ENCODE measurements around the gene NRXN2.
"Not testable (repeated sequence)": the region's sequence is repeated elsewhere in the genome, so short reads cannot be mapped to it uniquely, and the experiment has no call there.

The NRXN2 gene

DNA sequence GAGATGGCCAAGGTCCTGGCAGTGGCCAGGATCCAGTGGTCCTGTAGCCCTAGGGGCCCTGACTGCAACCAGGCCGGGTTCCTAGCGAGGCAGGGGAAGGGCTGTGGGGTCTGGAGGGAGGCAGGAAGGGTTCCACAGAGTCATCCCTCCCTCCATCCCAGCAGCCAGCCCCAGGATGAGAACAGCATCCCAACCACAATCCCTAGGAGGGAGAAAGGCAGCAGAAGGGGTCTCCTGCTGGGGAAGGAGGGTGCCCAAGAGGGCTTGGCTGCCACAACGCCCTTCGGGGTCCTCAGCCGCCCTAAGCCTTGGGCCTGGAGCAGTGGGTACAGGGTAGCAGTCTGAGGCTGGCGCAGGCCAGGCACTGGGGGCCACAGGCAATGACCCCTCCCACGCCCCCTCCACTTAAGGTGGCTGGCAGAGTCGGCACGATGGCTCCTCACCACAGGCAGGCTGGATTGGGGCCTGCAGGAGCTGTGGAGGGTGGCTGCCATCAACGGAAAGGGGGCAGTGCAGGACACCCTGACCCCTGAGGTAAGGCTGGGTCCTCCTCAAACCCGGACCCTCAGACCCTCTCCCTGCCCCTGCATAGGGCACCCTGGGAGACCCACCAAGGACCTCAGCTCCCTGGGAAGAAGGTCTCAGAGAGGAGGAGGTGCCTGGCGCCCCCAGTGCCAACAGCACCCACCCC, 124.7 kb downstream of the NRXN2 start:
- CTCF ChIA-PET = no interaction called here
- no peak for DNase-seq (ENCODE audit: low spot score)
- POLR2A ChIA-PET (ENCODE audit: low non-redundant PET) = no interaction called here
- TF ChIP-seq CTCF (conservative IDR thresholded peaks at IDR 0.05; ENCODE audit: low read depth) = no peak
- no peak overlapping the region for H3K27ac ChIP-seq

- DNase-seq (ENCODE audit: low spot score) = no peak
- ChIA-PET POLR2A (ENCODE audit: low non-redundant PET) (no interaction called here), CTCF (interaction anchor here (0.6 kb wide), 1 partner anchor 558 kb away, joined by 3 read pairs; no protein-coding TSS in a partner anchor)
- TF ChIP-seq CTCF (conservative IDR thresholded peaks at IDR 0.05; ENCODE audit: low read depth) = no peak
- H3K27ac ChIP-seq = no peak overlapping the region
These were observed 125.3 kb downstream of the NRXN2 start for GRCh38 chr11:64597671-64598101.

DNA sequence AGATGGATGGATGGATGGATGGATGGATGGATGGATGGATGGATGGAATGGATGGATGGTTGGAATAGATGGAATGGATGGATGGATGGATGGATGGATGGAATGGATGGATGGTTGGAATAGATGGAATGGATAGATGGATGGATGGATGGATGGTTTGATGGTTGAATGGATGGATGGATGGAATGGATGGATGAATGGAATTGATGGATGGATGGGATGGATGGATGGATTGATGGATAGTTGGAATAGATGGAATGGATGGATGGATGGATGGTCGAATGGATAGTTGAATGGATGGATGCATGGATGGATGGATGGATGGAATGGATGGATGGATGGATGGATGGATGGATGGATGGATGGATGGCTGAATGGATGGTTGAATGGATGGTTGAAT, 127.1 kb downstream of the NRXN2 start:
- H3K27ac ChIP-seq; DNase-seq (ENCODE audit: low spot score); POLR2A ChIA-PET (ENCODE audit: low non-redundant PET); CTCF ChIA-PET: not testable (repeated sequence)

- ChIA-PET POLR2A (ENCODE audit: low non-redundant PET) (no interaction called here), CTCF (no interaction called here)
These were observed 128.6 kb downstream of the NRXN2 start for GRCh38 chr11:64594159-64594939.

DNA sequence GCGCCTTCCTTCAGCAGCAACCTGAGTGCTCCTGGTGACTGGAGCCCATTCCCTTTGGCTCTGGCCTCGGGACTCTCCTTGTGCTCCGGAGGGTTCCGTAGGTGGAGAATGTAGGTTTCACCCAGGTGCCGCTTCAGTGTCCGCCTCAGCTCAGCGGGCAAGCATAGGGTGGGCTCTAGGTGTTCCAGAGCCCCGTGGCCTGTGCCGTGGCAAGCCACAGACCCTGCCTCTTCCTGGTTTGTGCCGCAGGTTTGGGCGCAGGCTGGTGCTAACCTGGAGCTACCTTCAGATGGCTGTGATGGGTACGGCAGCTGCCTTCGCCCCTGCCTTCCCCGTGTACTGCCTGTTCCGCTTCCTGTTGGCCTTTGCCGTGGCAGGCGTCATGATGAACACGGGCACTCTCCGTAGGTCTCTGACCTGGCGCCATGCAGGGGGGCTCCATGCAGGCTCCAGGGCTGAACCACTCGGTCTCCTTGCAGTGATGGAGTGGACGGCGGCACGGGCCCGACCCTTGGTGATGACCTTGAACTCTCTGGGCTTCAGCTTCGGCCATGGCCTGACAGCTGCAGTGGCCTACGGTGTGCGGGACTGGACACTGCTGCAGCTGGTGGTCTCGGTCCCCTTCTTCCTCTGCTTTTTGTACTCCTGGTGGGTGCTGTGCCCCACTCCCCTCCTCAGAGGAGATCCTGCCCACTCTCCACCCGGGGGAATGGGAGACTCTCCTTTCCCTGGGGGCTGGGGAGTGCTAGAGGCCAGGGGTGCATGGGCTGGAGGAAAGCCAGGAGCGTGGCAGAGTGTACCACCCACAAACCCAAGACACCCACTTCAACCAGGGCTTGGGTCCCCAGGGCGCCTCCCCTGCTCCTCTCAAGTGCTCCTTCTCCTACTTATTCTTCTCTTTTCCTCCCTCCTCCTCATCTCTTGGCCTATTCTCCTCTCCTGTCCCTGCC, 129.6 kb downstream of the NRXN2 start:
- ChIA-PET POLR2A (ENCODE audit: low non-redundant PET) (no interaction called here), CTCF (interaction anchor here (0.5 to 0.6 kb wide), 2 partner anchors 144 to 1174 kb away, joined by 3 to 4 read pairs; no protein-coding TSS in a partner anchor)
- TF ChIP-seq CTCF (conservative IDR thresholded peaks at IDR 0.05; ENCODE audit: low read depth) = no peak
- DNase-seq (ENCODE audit: low spot score) = no peak
- H3K27ac ChIP-seq = no peak overlapping the region

More at GRCh38 chr11:64594159-64594939, 128.6 kb downstream of the NRXN2 start:
- no peak for TF ChIP-seq CTCF (conservative IDR thresholded peaks at IDR 0.05; ENCODE audit: low read depth)
- no peak overlapping the region for H3K27ac ChIP-seq
- DNase-seq (ENCODE audit: low spot score) = no peak

GRCh38 chr11:64592656-64593055, 130.3 kb downstream of the NRXN2 start:
- POLR2A ChIA-PET (ENCODE audit: low non-redundant PET) = no interaction called here
- TF ChIP-seq CTCF (conservative IDR thresholded peaks at IDR 0.05; ENCODE audit: low read depth) = no peak
- H3K27ac ChIP-seq = no peak overlapping the region
- CTCF ChIA-PET = interaction anchor here (0.6 kb wide), 2 partner anchors 143 to 1174 kb away, joined by 3 read pairs; no protein-coding TSS in a partner anchor
- no peak for DNase-seq (ENCODE audit: low spot score)

Data from RWPE1 (cell line).